Uterus (tissue), 2 donors: ENCODE results near the gene HEY2.

ENCODE experiments used
- CTCF ChIP-seq, 4 experiments: fragments of 200-600 bp in 2 of 4; fragments of 450-650 bp in 2 of 4; sonication (generic) in 2 of 4; IDR thresholded peaks; one replicate each; pipeline ENCODE4 v1.5.1; 2016 to 2019; ENCODE audit warnings: antibody characterized with exemption in 4 of 4, mild to moderate bottlenecking in 2 of 4, moderate library complexity in 1 of 4
- POLR2A ChIP-seq, 2 donors: fragments of 450-650 bp; IDR thresholded peaks; one replicate each; pipeline ENCODE4 v1.6.1; 2016; ENCODE audit warnings: antibody characterized with exemption in 2 of 2, mild to moderate bottlenecking in 1 of 2, moderate library complexity in 1 of 2

- TF ChIP-seq POLR2A (IDR thresholded peaks at IDR 0.05) (no peak), CTCF (IDR thresholded peaks at IDR 0.05) (no peak)
Observed at GRCh38 chr6:125773387-125774341, 24.2 kb downstream of the HEY2 start.
